ENCODE measurements around the gene NFATC1.

DNA sequence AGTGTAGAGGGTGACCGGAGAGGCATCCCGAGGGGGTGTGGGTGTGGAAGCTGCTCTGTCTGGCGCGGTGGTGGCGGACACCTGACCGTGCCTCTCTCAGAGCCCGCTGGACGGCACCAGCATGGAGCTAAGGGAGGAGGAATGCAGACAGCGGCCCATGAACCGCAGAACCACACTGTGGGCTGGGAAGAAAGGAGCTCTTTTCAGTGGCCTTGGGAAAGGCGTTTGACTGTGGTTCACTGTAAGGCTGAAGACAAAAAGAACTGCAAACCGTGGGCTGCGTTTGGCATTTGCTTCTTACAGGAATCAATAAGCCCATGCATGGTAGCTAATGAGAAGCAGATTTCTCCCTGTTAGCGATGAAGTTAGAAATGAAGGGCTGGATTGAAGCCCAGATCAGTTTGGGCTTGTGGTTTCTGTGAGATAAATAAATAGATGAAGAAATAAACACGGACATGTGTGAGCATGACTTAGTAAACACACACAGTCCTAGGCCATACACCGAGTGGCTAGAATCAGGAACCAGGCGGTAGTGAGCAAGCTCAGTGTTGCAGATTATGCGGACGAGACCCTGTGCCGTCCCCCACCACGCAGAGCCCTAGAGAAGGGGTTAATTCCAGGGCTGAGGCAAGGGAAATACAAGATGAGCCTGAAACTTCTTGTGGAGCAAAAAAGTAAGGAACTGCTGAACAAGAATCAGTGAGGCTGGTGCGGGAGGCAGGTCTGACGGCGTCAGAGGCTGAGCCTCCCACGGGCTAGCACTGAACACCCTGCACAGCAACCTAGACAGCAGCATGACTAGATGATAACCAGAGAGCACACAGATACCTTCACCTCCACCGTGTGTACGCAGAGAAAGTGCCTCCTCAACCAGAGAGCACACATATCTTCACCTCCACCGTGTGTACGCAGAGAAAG is 29.3 kb upstream of the NFATC1 start:
- TF ChIP-seq, protein P1, sequence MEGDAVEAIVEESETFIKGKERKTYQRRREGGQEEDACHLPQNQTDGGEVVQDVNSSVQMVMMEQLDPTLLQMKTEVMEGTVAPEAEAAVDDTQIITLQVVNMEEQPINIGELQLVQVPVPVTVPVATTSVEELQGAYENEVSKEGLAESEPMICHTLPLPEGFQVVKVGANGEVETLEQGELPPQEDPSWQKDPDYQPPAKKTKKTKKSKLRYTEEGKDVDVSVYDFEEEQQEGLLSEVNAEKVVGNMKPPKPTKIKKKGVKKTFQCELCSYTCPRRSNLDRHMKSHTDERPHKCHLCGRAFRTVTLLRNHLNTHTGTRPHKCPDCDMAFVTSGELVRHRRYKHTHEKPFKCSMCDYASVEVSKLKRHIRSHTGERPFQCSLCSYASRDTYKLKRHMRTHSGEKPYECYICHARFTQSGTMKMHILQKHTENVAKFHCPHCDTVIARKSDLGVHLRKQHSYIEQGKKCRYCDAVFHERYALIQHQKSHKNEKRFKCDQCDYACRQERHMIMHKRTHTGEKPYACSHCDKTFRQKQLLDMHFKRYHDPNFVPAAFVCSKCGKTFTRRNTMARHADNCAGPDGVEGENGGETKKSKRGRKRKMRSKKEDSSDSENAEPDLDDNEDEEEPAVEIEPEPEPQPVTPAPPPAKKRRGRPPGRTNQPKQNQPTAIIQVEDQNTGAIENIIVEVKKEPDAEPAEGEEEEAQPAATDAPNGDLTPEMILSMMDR (IDR thresholded peaks at IDR 0.05): no peak
- no peak for TF ChIP-seq POLR2A (IDR thresholded peaks at IDR 0.05)
